ENCODE data around the gene ARID5A.

The ARID5A gene

DNA sequence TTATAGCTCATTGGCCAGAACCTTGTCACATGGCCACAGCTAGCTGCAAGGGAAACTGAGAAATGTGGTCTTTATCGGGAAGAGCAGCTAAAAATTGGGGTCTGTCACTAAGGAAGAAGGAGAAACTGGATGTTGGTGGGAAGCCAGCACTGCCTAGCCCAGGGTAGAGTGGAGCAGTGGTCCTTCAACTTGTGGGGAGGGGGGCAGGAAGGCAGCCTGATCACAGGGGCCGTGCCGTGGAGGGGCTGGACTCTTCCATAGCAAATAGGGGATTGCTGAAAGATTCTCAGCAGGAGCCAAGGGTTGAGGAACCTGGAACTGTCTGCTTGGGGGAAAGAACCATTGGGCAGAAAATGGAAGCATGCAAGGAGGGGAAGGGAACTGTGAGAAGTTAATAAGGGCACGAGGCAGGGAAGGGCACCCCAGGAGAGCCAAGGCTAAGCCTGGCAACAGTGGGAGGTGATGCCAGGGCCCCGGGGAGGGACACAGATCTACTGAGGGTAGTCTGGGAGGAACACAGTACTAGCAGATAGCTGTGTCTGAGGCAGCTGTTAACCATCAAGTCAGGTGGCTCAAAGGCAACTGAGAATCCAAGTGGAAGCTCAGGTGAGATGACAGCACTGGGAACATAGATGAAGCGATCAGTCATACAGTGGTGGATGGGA lies 25.5 kb upstream of the ARID5A start:
- no peak for DNase-seq
- H3K9me3 ChIP-seq: no peaks in the 10 kb centered on the region
- no peak overlapping the region for H3K4me3 ChIP-seq (ENCODE audit: low read depth, low read length)
- H3K27me3 ChIP-seq: no peaks in the 10 kb centered on the region
- TF ChIP-seq, protein P1, sequence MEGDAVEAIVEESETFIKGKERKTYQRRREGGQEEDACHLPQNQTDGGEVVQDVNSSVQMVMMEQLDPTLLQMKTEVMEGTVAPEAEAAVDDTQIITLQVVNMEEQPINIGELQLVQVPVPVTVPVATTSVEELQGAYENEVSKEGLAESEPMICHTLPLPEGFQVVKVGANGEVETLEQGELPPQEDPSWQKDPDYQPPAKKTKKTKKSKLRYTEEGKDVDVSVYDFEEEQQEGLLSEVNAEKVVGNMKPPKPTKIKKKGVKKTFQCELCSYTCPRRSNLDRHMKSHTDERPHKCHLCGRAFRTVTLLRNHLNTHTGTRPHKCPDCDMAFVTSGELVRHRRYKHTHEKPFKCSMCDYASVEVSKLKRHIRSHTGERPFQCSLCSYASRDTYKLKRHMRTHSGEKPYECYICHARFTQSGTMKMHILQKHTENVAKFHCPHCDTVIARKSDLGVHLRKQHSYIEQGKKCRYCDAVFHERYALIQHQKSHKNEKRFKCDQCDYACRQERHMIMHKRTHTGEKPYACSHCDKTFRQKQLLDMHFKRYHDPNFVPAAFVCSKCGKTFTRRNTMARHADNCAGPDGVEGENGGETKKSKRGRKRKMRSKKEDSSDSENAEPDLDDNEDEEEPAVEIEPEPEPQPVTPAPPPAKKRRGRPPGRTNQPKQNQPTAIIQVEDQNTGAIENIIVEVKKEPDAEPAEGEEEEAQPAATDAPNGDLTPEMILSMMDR (IDR thresholded peaks at IDR 0.05; ENCODE audit: low read depth, low read length): no peak
- H3K36me3 ChIP-seq: no peaks in the 10 kb centered on the region
- H3K4me1 ChIP-seq: no peaks in the 10 kb centered on the region

DNA sequence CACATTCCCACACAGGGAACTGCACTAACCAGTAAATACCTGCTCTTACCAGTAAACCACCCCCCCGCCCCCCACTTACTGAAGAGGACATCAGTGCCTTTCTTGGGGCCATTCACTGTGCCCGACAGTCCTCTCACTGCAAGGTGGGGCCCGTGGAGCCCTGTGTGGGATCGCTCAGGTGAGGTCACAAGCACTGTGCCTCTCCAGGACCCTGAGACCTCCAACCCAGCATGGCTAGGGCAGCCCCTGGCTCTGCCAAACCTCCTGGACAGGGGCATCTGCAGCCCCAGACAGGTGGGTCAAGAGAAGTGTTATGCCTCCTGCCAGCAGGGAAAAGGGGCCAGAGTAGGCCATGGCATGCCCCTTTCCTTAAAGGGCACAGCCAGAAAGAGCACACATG lies 24.7 kb upstream of the ARID5A start:
- Histone ChIP-seq H3K36me3 (no peaks in the 10 kb centered on the region), H3K27me3 (no peaks in the 10 kb centered on the region), H3K9me3 (no peaks in the 10 kb centered on the region), H3K4me1 (no peaks in the 10 kb centered on the region), H3K4me3 (ENCODE audit: low read depth, low read length) (no peak overlapping the region)
- TF ChIP-seq, protein P1 (IDR thresholded peaks at IDR 0.05; ENCODE audit: low read depth, low read length): no peak
- DNase-seq: no peak

DNA sequence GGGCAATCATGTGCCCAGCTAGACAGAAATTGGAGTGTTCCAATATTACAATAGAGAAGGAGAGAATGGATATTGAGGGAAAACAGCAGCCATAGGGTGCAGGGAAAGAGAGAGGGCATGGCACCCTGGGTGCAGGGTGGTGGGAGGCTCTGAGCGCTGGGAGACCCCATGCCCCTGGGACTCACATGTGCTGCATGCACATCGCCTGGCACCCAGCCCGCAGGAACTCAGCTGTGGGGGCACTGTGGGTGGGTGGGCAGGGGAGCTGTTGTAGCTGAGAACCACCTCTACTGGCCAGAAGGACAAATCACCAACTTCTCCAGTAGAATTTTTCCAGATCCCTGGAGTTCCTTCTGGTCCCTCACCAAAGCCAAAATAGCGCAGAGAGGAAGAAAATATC lies 24.2 kb upstream of the ARID5A start:
- no peak overlapping the region for H3K4me3 ChIP-seq (ENCODE audit: low read depth, low read length)
- TF ChIP-seq, protein P1 (IDR thresholded peaks at IDR 0.05; ENCODE audit: low read depth, low read length): no peak
- no peaks in the 10 kb centered on the region for H3K4me1 ChIP-seq
- no peaks in the 10 kb centered on the region for H3K36me3 ChIP-seq
- H3K9me3 ChIP-seq: no peaks in the 10 kb centered on the region
- no peaks in the 10 kb centered on the region for H3K27me3 ChIP-seq
- no peak for DNase-seq

DNA sequence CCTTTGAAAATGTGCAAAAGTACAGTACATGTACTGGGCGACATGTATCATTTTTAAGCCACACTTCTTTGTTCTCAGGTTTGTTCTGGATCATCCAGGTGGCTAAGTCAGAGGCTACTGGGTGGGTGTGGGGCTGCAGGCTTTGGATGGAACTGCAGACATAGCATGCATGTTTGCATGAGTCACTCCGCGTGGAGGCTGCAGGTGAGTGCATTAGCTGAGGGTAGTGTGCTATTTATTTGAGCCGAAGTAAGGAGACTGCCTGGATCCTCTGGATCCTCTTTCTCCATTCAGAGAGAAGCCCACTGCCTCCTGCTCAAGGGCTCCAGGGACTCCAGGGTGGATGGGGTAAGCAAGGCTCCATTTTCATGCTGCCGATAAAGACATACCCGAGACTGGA lies 22.0 kb upstream of the ARID5A start:
- H3K9me3 ChIP-seq: no peaks in the 10 kb centered on the region
- H3K4me1 ChIP-seq: no peaks in the 10 kb centered on the region
- H3K27me3 ChIP-seq: no peaks in the 10 kb centered on the region
- TF ChIP-seq, protein P1 (IDR thresholded peaks at IDR 0.05; ENCODE audit: low read depth, low read length): no peak
- no peak overlapping the region for H3K4me3 ChIP-seq (ENCODE audit: low read depth, low read length)
- no peaks in the 10 kb centered on the region for H3K36me3 ChIP-seq
- no peak for DNase-seq

DNA sequence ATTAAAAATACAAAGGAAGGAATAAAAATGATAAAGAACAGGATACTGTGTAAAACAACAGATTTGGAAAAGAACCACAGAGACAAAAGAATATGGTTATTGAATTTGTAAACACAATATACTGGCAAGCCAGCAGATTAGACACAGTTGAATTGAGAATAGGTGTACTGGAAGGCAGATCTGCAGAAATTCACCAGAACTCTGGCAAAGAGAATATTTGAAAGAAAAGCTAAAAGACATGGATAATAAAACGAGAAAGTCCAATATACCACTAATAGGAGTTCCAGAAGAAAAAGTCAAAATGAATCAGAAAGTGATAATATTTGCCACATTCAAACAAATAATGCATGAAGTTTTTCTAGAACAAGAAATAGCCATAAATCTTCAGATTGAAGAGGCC lies 19.5 kb upstream of the ARID5A start:
- TF ChIP-seq, protein P1 (IDR thresholded peaks at IDR 0.05; ENCODE audit: low read depth, low read length): no peak
- H3K36me3 ChIP-seq: no peaks in the 10 kb centered on the region
- H3K4me1 ChIP-seq: no peaks in the 10 kb centered on the region
- H3K9me3 ChIP-seq: no peaks in the 10 kb centered on the region
- no peaks in the 10 kb centered on the region for H3K27me3 ChIP-seq
- H3K4me3 ChIP-seq (ENCODE audit: low read depth, low read length): no peak overlapping the region
- DNase-seq: no peak

DNA sequence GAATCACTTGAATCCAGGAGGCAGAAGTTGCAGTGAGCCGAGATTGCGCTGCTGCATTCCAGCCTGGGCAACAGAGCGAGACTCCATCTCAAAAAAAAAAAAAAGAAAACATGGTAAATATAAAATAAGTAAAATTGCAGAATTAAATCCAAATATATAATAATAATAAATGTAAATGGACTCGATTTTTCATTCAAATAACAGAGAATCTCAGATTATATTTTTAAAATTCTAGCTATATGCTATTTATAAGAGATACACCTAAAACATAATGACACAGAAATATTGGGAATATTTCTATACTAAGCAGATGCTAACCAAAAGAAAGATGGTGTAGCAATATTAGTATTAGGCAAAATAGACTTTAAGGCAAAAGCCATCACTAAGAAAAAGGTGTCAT lies 16.3 kb upstream of the ARID5A start:
- no peaks in the 10 kb centered on the region for H3K36me3 ChIP-seq
- DNase-seq: no peak
- TF ChIP-seq, protein P1 (IDR thresholded peaks at IDR 0.05; ENCODE audit: low read depth, low read length): no peak

More for the DNA sequence above, 16.3 kb upstream of the ARID5A start:
- no peaks in the 10 kb centered on the region for H3K27me3 ChIP-seq
- H3K9me3 ChIP-seq: no peaks in the 10 kb centered on the region
- H3K4me3 ChIP-seq (ENCODE audit: low read depth, low read length): no peak overlapping the region
- no peaks in the 10 kb centered on the region for H3K4me1 ChIP-seq
